IMR-90 (cell line): Measurements from ENCODE around the gene CDC5L. TPM values are rescaled to one million over a fixed set of nuclear protein-coding genes. Genes with fewer than 3 reads are reported as not detected.

ENCODE experiments used
- ATAC-seq: fragments of 200-7000 bp; cut with Tn5 transposase; 2 replicates; pipeline ENCODE4 v1.9.1; 2020; ENCODE audit warnings: low read depth, mild to moderate bottlenecking, moderate library complexity
- BruUV-seq: library from RNA; stranded (reverse); fragments of 400-500 nt; replicated peaks from 2 replicates; lab custom pipeline; 2021; lab: Mats Ljungman, UMichigan
- CTCF ChIA-PET: fragments of 300-600 bp; formaldehyde crosslinking; extraction: SDS; loops from one replicate; lab custom pipeline; 2021; ENCODE audit warnings: antibody characterized with exemption; lab: Yijun Ruan, JAX
- POLR2A ChIA-PET: fragments of 300-600 bp; sonication (Branson Sonifier 250); formaldehyde crosslinking; loops from one replicate; lab custom pipeline; 2022; ENCODE audit warnings: antibody characterized with exemption; ENCODE audit not compliant: unreplicated experiment; lab: Charles Lee
- DNase-seq: peaks from one replicate; pipeline ENCODE4 v3.0.0; 2013
- H2AFZ ChIP-seq: replicated peaks from 2 replicates; pipeline ENCODE3; 2013; ENCODE audit warnings: low read length, mild to moderate bottlenecking; ENCODE audit not compliant: poor library complexity
- H2AK5ac ChIP-seq: 2 replicates; pipeline ENCODE4 v1.6.1; 2013; ENCODE audit warnings: low read depth, low read length, inconsistent platforms
- H2AK9ac ChIP-seq: replicated peaks from 2 replicates; pipeline ENCODE3; 2013; ENCODE audit warnings: mild to moderate bottlenecking, low read depth, low read length, moderate library complexity; ENCODE audit not compliant: poor library complexity
- H2BK120ac ChIP-seq: 2 replicates; pipeline ENCODE4 v1.6.1; 2013; ENCODE audit warnings: low read depth, low read length, inconsistent platforms
- H2BK15ac ChIP-seq: 3 replicates; pipeline ENCODE4 v1.6.1; 2013; ENCODE audit warnings: low read depth, low read length, inconsistent platforms
- H2BK20ac ChIP-seq: 2 replicates; pipeline ENCODE4 v1.6.1; 2013; ENCODE audit warnings: low read depth, mild to moderate bottlenecking, inconsistent platforms, low read length, moderate library complexity
- H2BK5ac ChIP-seq: 2 replicates; pipeline ENCODE4 v1.6.1; 2013; ENCODE audit warnings: mild to moderate bottlenecking, low read depth, low read length, inconsistent platforms; ENCODE audit not compliant: poor library complexity, severe bottlenecking
- H3K14ac ChIP-seq: replicated peaks from 2 replicates; pipeline ENCODE4 v1.6.1; 2013; ENCODE audit warnings: low read depth, low read length, inconsistent platforms
- H3K18ac ChIP-seq: 2 replicates; pipeline ENCODE4 v1.6.1; 2013; ENCODE audit warnings: low read depth, low read length, control low read depth
- H3K23ac ChIP-seq: 2 replicates; pipeline ENCODE4 v1.6.1; 2013; ENCODE audit warnings: low read depth, low read length, inconsistent platforms
- H3K27ac ChIP-seq: 2 replicates; pipeline ENCODE4 v1.5.1; 2013; ENCODE audit warnings: mild to moderate bottlenecking, control low read depth, low read length; ENCODE audit not compliant: insufficient read depth
- H3K27me3 ChIP-seq: 2 replicates; pipeline ENCODE4 v1.6.1; 2013; ENCODE audit warnings: low read length; ENCODE audit not compliant: control insufficient read depth, insufficient read depth
- H3K36me3 ChIP-seq: 2 replicates; pipeline ENCODE4 v1.6.1; 2013; ENCODE audit warnings: low read length, mixed read lengths; ENCODE audit not compliant: control insufficient read depth, insufficient read depth
- H3K4ac ChIP-seq: 2 replicates; pipeline ENCODE4 v1.6.1; 2013; ENCODE audit warnings: low read depth, low read length, inconsistent platforms
- H3K4me1 ChIP-seq: 2 replicates; pipeline ENCODE4 v1.6.1; 2013; ENCODE audit warnings: low read length, mixed read lengths; ENCODE audit not compliant: control insufficient read depth, insufficient read depth
- H3K4me2 ChIP-seq: 2 replicates; pipeline ENCODE4 v1.6.1; 2013; ENCODE audit warnings: low read depth, mild to moderate bottlenecking, control low read depth, low read length, moderate library complexity
- H3K4me3 ChIP-seq: 2 replicates; pipeline ENCODE4 v1.5.1; 2013; ENCODE audit warnings: low read depth, mild to moderate bottlenecking, control low read depth, low read length, moderate library complexity; ENCODE audit not compliant: insufficient read depth
- H3K56ac ChIP-seq: 2 replicates; pipeline ENCODE4 v1.6.1; 2013; ENCODE audit warnings: low read length, inconsistent platforms; ENCODE audit not compliant: insufficient read depth; ENCODE audit errors: extremely low read depth
- H3K79me1 ChIP-seq, 2 experiments: 2 replicates each; pipeline ENCODE4 v1.6.1; 2013; ENCODE audit warnings: low read length in 2 of 2, inconsistent platforms in 1 of 2, low read depth in 1 of 2
- H3K9ac ChIP-seq: 2 replicates; pipeline ENCODE4 v1.6.1; 2013; ENCODE audit warnings: low read depth, low read length, control low read depth
- H3K9me1 ChIP-seq: 2 replicates; pipeline ENCODE4 v1.6.1; 2013; ENCODE audit warnings: low read length, inconsistent platforms; ENCODE audit not compliant: insufficient read depth
- H3K9me3 ChIP-seq: 2 replicates; pipeline ENCODE4 v1.6.1; 2013; ENCODE audit warnings: low read length; ENCODE audit not compliant: control insufficient read depth, insufficient read depth
- H4K20me1 ChIP-seq: 2 replicates; pipeline ENCODE4 v1.6.1; 2013; ENCODE audit warnings: low read length, inconsistent platforms; ENCODE audit not compliant: insufficient read depth
- H4K5ac ChIP-seq: 2 replicates; pipeline ENCODE4 v1.6.1; 2013; ENCODE audit warnings: mild to moderate bottlenecking, low read depth, low read length, control low read depth
- H4K8ac ChIP-seq, 2 experiments: 2 replicates each; pipeline ENCODE4 v1.6.1; 2013; ENCODE audit warnings: low read depth in 2 of 2, low read length in 2 of 2, control low read depth in 1 of 2, inconsistent platforms in 1 of 2
- H4K91ac ChIP-seq: 2 replicates; pipeline ENCODE4 v1.6.1; 2013; ENCODE audit warnings: low read depth, low read length, inconsistent platforms; ENCODE audit not compliant: insufficient read depth
- NFE2L2 ChIP-seq: fragments of 150-350 bp; IDR thresholded peaks from 2 replicates; pipeline ENCODE4 v1.6.1; 2016; ENCODE audit warnings: low read depth, mild to moderate bottlenecking, low read length
- RFX5 ChIP-seq: IDR thresholded peaks from 2 replicates; pipeline ENCODE4 v1.8.0; 2012; ENCODE audit warnings: low read depth, mild to moderate bottlenecking, low read length, moderate library complexity
- WGBS, 2 experiments: methylation state at CpG; one replicate each; pipeline versions ENCODE4 v1.1.5 to v1.1.7; 2013; ENCODE audit warnings: missing lambda C conversion rate in 2 of 2; ENCODE audit not compliant: insufficient read length in 1 of 2; ENCODE audit errors: extremely low coverage in 2 of 2; 5-methylcytosine and 5-hydroxymethylcytosine counted together
- dilution Hi-C: fragments of 300-500 bp; cut with HindIII; formaldehyde crosslinking; loops from one replicate; pipeline ENCODE4 v1.14.3; 2018; ENCODE audit warnings: low sequenced_read_pairs; ENCODE audit not compliant: unreplicated experiment
- in situ Hi-C: fragments of 300-500 bp; cut with MboI; formaldehyde crosslinking; loops from 3 replicates; pipeline ENCODE4 v1.14.3; 2019; ENCODE audit warnings: low sequenced_read_pairs, inconsistent platforms, mixed read lengths
- intact Hi-C: fragments of 100-400 bp; cut with micrococcal nuclease; formaldehyde crosslinking; loops from 2 replicates; pipeline ENCODE4 v1.10.0; 2022
- polyA plus RNA-seq, 3 experiments: library from polyadenylated mRNA; depleted of rRNA; stranded (reverse); fragments of >200 nt; gene quantifications; 2 replicates each; pipeline ENCODE4 v1.2.3, GENCODE V29; 2012; ENCODE audit warnings: low replicate concordance in 1 of 3
- total RNA-seq: library from RNA; depleted of rRNA; stranded (reverse); fragments of >200 nt; gene quantifications from 2 replicates; pipeline ENCODE4 v1.2.3, GENCODE V29; 2012

The CDC5L gene
- total and polyA plus RNA-seq, 2 of the 4 experiments (the other 2 are of a cell fraction) = 9.9 to 17.7 TPM

DNA sequence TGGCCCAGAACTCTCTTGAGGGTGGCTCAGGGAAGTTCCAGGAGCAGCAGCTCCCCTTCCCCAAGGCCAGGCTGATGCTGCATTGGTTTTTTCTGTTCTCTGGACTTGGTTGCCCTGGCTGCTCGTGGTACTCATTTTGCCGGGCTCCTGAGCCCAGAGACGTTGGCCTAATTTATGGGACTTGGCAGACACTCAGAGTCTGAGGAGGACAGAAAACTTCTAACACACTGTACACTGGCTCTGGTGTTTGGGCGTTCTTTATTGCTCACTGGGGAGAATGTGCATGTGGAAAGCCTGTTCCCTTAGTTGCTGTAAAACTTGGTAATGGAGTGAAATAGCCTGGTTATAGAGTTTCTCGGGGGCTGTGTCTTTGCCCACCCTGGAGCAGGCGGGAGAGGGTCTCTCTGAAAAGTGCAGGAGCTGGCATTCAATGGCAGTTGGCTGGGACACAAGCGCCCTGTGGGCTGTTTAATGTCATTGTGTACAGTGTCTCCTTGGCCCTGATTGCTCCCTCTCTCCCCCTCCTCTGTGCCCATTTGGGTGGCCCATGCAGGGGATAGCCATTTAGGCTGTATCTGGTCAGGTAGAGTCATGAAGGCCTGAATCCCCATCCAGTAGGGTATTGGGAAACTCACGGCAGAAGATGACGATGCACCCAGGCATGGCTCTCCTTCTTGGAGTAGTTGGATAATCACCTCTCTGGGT, 109.3 kb downstream of the CDC5L start:
- TF ChIP-seq NFE2L2 = no peak
- TF ChIP-seq RFX5 = no peak
- POLR2A ChIA-PET = no interaction called here
- Histone ChIP-seq H3K4me2 (no peak overlapping the region), H3K14ac (no peak overlapping the region), H2AK5ac (no peak overlapping the region), H3K23ac (no peak overlapping the region), H2AK9ac (no peak overlapping the region), H4K20me1 (no peaks in the 10 kb centered on the region), H2BK120ac (no peak overlapping the region), H2AFZ (no peak overlapping the region), H3K79me1 (no peaks in the 10 kb centered on the region), H3K9me3 (peaks cover 7% of the 10 kb centered on the region), H3K4me1 (peaks cover 5% of the 10 kb centered on the region), H2BK5ac (no peak overlapping the region), H3K18ac (no peak overlapping the region), H3K4me3 (no peak overlapping the region), H3K56ac (no peak overlapping the region), H3K9ac (no peak overlapping the region), H3K9me1 (no peaks in the 10 kb centered on the region), H3K36me3 (no peaks in the 10 kb centered on the region), H4K5ac (no peak overlapping the region), H3K27me3 (peaks cover 32% of the 10 kb centered on the region), H2BK20ac (no peak overlapping the region), H4K91ac (no peak overlapping the region), H3K27ac (no peak overlapping the region), H3K4ac (no peak overlapping the region), H2BK15ac (no peak overlapping the region), H4K8ac (no peak overlapping the region)
- CTCF ChIA-PET = interaction anchor here (2.0 kb wide), 1 partner anchor 21 kb away, joined by 8 read pairs; no protein-coding TSS in a partner anchor
- no peak for DNase-seq
- in situ Hi-C loops = loop anchor here (25.0 kb wide), 1 partner anchor 1215 kb away; no protein-coding TSS in a partner anchor
- intact Hi-C loops = no loop called here
- no peak for ATAC-seq
- dilution Hi-C loops = no loop called here
- BruUV-seq = no TSS peak
- WGBS, 2 experiments = 20% methylated on average over 1 of the region's 9 CpGs; no CpG with 5 or more reads in 1 of the 2 experiments
